GM10248 (cell line): ENCODE measurements around the gene PLCB1.
"Not testable (repeated sequence)": the region's sequence is repeated elsewhere in the genome, so short reads cannot be mapped to it uniquely, and the experiment has no call there.

ENCODE experiments used
- CTCF ChIA-PET: fragments of 300-600 bp; sonication (Branson Sonifier 250); formaldehyde crosslinking; extraction: SDS; loops from one replicate; lab custom pipeline; 2021; ENCODE audit warnings: antibody characterized with exemption; lab: Yijun Ruan, JAX
- POLR2A ChIA-PET: fragments of 350-650 bp; sonication (Branson Sonifier 250); formaldehyde crosslinking; extraction: SDS; loops from one replicate; lab custom pipeline; 2020; ENCODE audit warnings: antibody characterized with exemption; lab: Yijun Ruan, JAX
- DNase-seq: peaks from one replicate; pipeline ENCODE4 v3.0.0; 2012; ENCODE audit errors: extremely low spot score
- CTCF ChIP-seq: IDR thresholded peaks from 2 replicates; pipeline ENCODE4 v1.5.1; 2012; ENCODE audit warnings: mild to moderate bottlenecking, low read depth; ENCODE audit errors: extremely low read depth, missing control alignments, control extremely low read depth

The PLCB1 gene

GRCh38 chr20:8344631-8345030 lies 212.6 kb downstream of the PLCB1 start:
- DNase-seq = no peak
- ChIA-PET POLR2A (no interaction called here), CTCF (interaction anchor here (1.2 kb wide), 1 partner anchor 10 kb away, joined by 3 read pairs; no protein-coding TSS in a partner anchor)
- no peak for TF ChIP-seq CTCF

- DNase-seq = no peak
- ChIA-PET POLR2A (no interaction called here), CTCF (interaction anchor here (1.2 to 1.7 kb wide), 3 partner anchors 10 to 13 kb away, joined by 3 to 4 read pairs (median 4); no protein-coding TSS in a partner anchor)
- no peak for TF ChIP-seq CTCF
Measured at GRCh38 chr20:8346700-8347270, 214.7 kb downstream of the PLCB1 start.

- DNase-seq, CTCF ChIA-PET, POLR2A ChIA-PET: not testable (repeated sequence)
Measured at GRCh38 chr20:8350225-8350624, 218.2 kb downstream of the PLCB1 start.

GRCh38 chr20:8352486-8352885 lies 220.4 kb downstream of the PLCB1 start:
- no peak for DNase-seq
- ChIA-PET POLR2A (no interaction called here), CTCF (no interaction called here)
- TF ChIP-seq CTCF = no peak

GRCh38 chr20:8353512-8353911 lies 221.4 kb downstream of the PLCB1 start:
- TF ChIP-seq CTCF = no peak
- ChIA-PET CTCF (no interaction called here), POLR2A (no interaction called here)
- no peak for DNase-seq

GRCh38 chr20:8355453-8355852 lies 223.4 kb downstream of the PLCB1 start:
- no peak for DNase-seq
- TF ChIP-seq CTCF = no peak
- POLR2A ChIA-PET = no interaction called here
- CTCF ChIA-PET = interaction anchor here (1.2 kb wide), 2 partner anchors 16 to 366 kb away, joined by 3 read pairs; no protein-coding TSS in a partner anchor

- TF ChIP-seq CTCF = no peak
- ChIA-PET CTCF (interaction anchor here (0.8 to 1.1 kb wide), 2 partner anchors 9 to 10 kb away, joined by 3 read pairs; no protein-coding TSS in a partner anchor), POLR2A (no interaction called here)
- no peak for DNase-seq
Measured at GRCh38 chr20:8356806-8357205, 224.7 kb downstream of the PLCB1 start.
